SK-N-SH (cell line): ENCODE data around the gene GPR157. TPM values are rescaled to one million over a fixed set of nuclear protein-coding genes. Genes with fewer than 3 reads are reported as not detected.

Experiments used
- CTCF ChIA-PET: fragments of 300-600, 350-600 bp; formaldehyde crosslinking; extraction: SDS; loops from one replicate; lab custom pipeline; 2021; lab: Yijun Ruan, JAX
- POLR2A ChIA-PET: fragments of 350-600 bp; sonication (Branson Sonifier 250); formaldehyde crosslinking; extraction: SDS; loops from one replicate; lab custom pipeline; 2020; ENCODE audit warnings: antibody characterized with exemption, inconsistent platforms; lab: Yijun Ruan, JAX
- DNase-seq: peaks from one replicate; pipeline ENCODE4 v3.0.0; 2012
- H2AFZ ChIP-seq: fragments of 200-600 bp; sonication (generic); 2 replicates; pipeline ENCODE4 v1.8.1; 2016; ENCODE audit warnings: antibody characterized with exemption, mild to moderate bottlenecking, low read depth
- H3F3A ChIP-seq: fragments of 200-600 bp; sonication (generic); replicated peaks from 2 replicates; pipeline ENCODE3; 2016; ENCODE audit warnings: antibody characterized with exemption, mild to moderate bottlenecking; ENCODE audit not compliant: insufficient read depth
- H3K27ac ChIP-seq, 2 experiments: fragments of 200-500 bp in 1 of 2; fragments of 200-600 bp in 1 of 2; sonication (Bioruptor generic) in 1 of 2; sonication (generic), shearing (Covaris generic) in 1 of 2; 2 replicates each; pipeline versions ENCODE4 v1.5.1 to v1.6.1; 2014 to 2016; ENCODE audit warnings: low read depth in 2 of 2, inconsistent platforms in 1 of 2, low read length in 1 of 2, mild to moderate bottlenecking in 1 of 2, mixed read lengths in 1 of 2
- H3K27me3 ChIP-seq: fragments of 200-600 bp; sonication (generic), shearing (Covaris generic); 2 replicates; pipeline ENCODE4 v1.6.1; 2016; ENCODE audit warnings: mixed run types; ENCODE audit not compliant: insufficient read depth
- H3K36me3 ChIP-seq, 2 experiments: fragments of 200-500 bp in 1 of 2; fragments of 200-600 bp in 1 of 2; sonication (Bioruptor generic) in 1 of 2; sonication (generic) in 1 of 2; replicated peaks in 1 of 2; 2 replicates each; pipeline versions ENCODE3 to v1.5.1; 2014 to 2016; ENCODE audit warnings: low read length in 1 of 2, mild to moderate bottlenecking in 1 of 2; ENCODE audit not compliant: insufficient read depth in 2 of 2, control insufficient read depth in 1 of 2
- H3K4me1 ChIP-seq, 2 experiments: fragments of 200-500 bp in 1 of 2; fragments of 200-600 bp in 1 of 2; sonication (Bioruptor generic) in 1 of 2; sonication (generic), shearing (Covaris generic) in 1 of 2; 2 replicates each; pipeline versions ENCODE4 v1.5.1 to v1.6.1; 2014 to 2016; ENCODE audit warnings: low read depth in 1 of 2, low read length in 1 of 2, mixed run types in 1 of 2; ENCODE audit not compliant: insufficient read depth in 2 of 2, control insufficient read depth in 1 of 2
- H3K4me2 ChIP-seq: fragments of 200-600 bp; sonication (generic), shearing (Covaris generic); 2 replicates; pipeline ENCODE4 v1.6.1; 2017; ENCODE audit warnings: mixed run types
- H3K4me3 ChIP-seq, 2 experiments: fragments of 200-500 bp in 1 of 2; fragments of 200-600 bp in 1 of 2; sonication (Bioruptor generic) in 1 of 2; sonication (generic), shearing (Covaris generic) in 1 of 2; 2 replicates each; pipeline versions ENCODE4 v1.5.1 to v1.8.1; 2014 to 2016; ENCODE audit warnings: low read depth in 2 of 2, inconsistent platforms in 1 of 2, low read length in 1 of 2, mild to moderate bottlenecking in 1 of 2, mixed read lengths in 1 of 2, moderate library complexity in 1 of 2
- H3K79me2 ChIP-seq: fragments of 200-600 bp; sonication (generic); 2 replicates; pipeline ENCODE4 v1.8.1; 2017; ENCODE audit warnings: mild to moderate bottlenecking; ENCODE audit not compliant: insufficient read depth
- H3K9ac ChIP-seq: fragments of 200-600 bp; sonication (generic); 2 replicates; pipeline ENCODE4 v1.6.1; 2017; ENCODE audit warnings: mixed run types
- H3K9me2 ChIP-seq: fragments of 200-600 bp; sonication (generic); 2 replicates; pipeline ENCODE4 v1.6.1; 2017; ENCODE audit warnings: mixed run types
- H3K9me3 ChIP-seq: fragments of 200-600 bp; sonication (generic); 2 replicates; pipeline ENCODE4 v1.6.1; 2017; ENCODE audit warnings: mixed run types, mild to moderate bottlenecking, moderate library complexity
- H4K20me1 ChIP-seq: fragments of 200-600 bp; sonication (generic); 2 replicates; pipeline ENCODE4 v1.6.1; 2017; ENCODE audit warnings: mild to moderate bottlenecking, mixed run types; ENCODE audit not compliant: insufficient read depth
- CHD2 ChIP-seq: fragments of 150-350 bp; IDR thresholded peaks from 2 replicates; pipeline ENCODE4 v1.6.1; 2018; ENCODE audit warnings: low read length; ENCODE audit not compliant: partially characterized antibody
- ELF1 ChIP-seq: IDR thresholded peaks from 2 replicates; pipeline ENCODE4 v1.4.0; 2012
- FOXJ3 ChIP-seq: sonication (generic); formaldehyde crosslinking; IDR thresholded peaks from 2 replicates; pipeline ENCODE4 v1.5.1; 2020; ENCODE audit warnings: mild to moderate bottlenecking, missing genetic modification reagents
- GATA2 ChIP-seq: sonication (generic); formaldehyde crosslinking; IDR thresholded peaks from 2 replicates; pipeline ENCODE4 v1.5.0; 2020; ENCODE audit warnings: mild to moderate bottlenecking, missing genetic modification reagents
- NFIC ChIP-seq: IDR thresholded peaks from 2 replicates; pipeline ENCODE4 v1.4.0; 2012; ENCODE audit warnings: borderline replicate concordance
- NRF1 ChIP-seq: IDR thresholded peaks from 2 replicates; pipeline ENCODE4 v1.6.1; 2012; ENCODE audit warnings: low read depth, mild to moderate bottlenecking, low read length
- POLR2AphosphoS5 ChIP-seq: IDR thresholded peaks from 2 replicates; pipeline ENCODE4 v1.6.1; 2012; ENCODE audit warnings: low read depth, low read length
- RFX5 ChIP-seq: IDR thresholded peaks from 2 replicates; pipeline ENCODE4 v1.6.1; 2012; ENCODE audit warnings: mild to moderate bottlenecking, improper control_type of control experiment, low read length
- SMC3 ChIP-seq: IDR thresholded peaks from 2 replicates; pipeline ENCODE4 v1.6.1; 2012; ENCODE audit warnings: low read depth, low read length, improper control_type of control experiment
- YY1 ChIP-seq: IDR thresholded peaks from 2 replicates; pipeline ENCODE4 v1.4.0; 2012; ENCODE audit warnings: low read depth, mild to moderate bottlenecking
- WGBS: methylation state at CpG from one replicate; pipeline ENCODE4 v1.1.6; 2017; ENCODE audit warnings: low lambda C conversion rate; 5-methylcytosine and 5-hydroxymethylcytosine counted together
- polyA plus RNA-seq, 3 experiments: library from polyadenylated mRNA; depleted of rRNA; stranded (reverse); fragments of >200 nt; gene quantifications; 2 replicates each; pipeline ENCODE4 v1.2.3, GENCODE V29; 2012
- TF ChIP-seq, protein P1 (sequence below): IDR thresholded peaks from 2 replicates; pipeline ENCODE4; 2012
- TF ChIP-seq, protein P2 (sequence below): IDR thresholded peaks from 2 replicates; pipeline ENCODE4 v1.4.0; 2012; ENCODE audit warnings: low read depth, borderline replicate concordance
- TF ChIP-seq, protein P3 (sequence below): fragments of 200-600 bp; sonication (generic); IDR thresholded peaks from 2 replicates; pipeline ENCODE4 v1.6.1; 2017; ENCODE audit warnings: antibody characterized with exemption, mild to moderate bottlenecking, moderate library complexity
- TF ChIP-seq, protein P4 (sequence below): fragments of 150-350 bp; IDR thresholded peaks from 2 replicates; pipeline ENCODE4 v1.6.1; 2016; ENCODE audit warnings: mild to moderate bottlenecking, low read depth, low read length
- TF ChIP-seq, protein P5 (sequence below): IDR thresholded peaks from 2 replicates; pipeline ENCODE4 v1.4.0; 2012; ENCODE audit warnings: low read depth
- TF ChIP-seq, protein P6 (sequence below): IDR thresholded peaks from 2 replicates; pipeline ENCODE4 v1.6.1; 2012; ENCODE audit warnings: mild to moderate bottlenecking, low read depth, low read length, moderate library complexity

The GPR157 gene
- polyA plus RNA-seq, 1 of the 3 experiments (the other 2 are of a cell fraction), result 1.8 TPM

DNA sequence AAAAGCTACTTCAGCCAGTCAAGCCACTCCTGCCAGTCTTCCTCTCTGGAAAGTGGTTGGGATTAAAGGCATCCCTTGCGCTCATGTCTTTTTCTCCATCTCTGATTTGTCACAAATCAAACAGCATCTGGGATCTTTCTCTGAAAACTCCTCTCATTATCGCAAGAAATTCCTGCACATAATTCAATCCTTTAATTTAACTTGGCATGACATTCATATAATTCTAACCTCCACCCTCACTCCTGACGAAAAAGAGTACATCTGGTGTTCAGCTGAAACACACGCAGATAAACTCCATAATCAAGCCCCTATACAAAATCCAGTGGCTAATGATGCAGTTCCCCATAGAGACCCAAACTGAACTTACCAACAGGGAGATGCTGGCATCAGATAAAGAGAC, 40.1 kb downstream of the GPR157 start:
- ChIA-PET POLR2A (no interaction called here), CTCF (interaction anchor here (0.6 kb wide), 1 partner anchor 220 kb away, joined by 3 read pairs; no protein-coding TSS in a partner anchor)

More for the DNA sequence above, 40.1 kb downstream of the GPR157 start:
- WGBS, result 40% methylated on average over 4 of the region's 4 CpGs
- Histone ChIP-seq H3K79me2 (no peaks in the 10 kb centered on the region), H3K9me2 (no peaks in the 10 kb centered on the region), H3K36me3 (no peaks in the 10 kb centered on the region), H2AFZ (no peak overlapping the region), H3K9me3 (no peaks in the 10 kb centered on the region), H3K27me3 (no peaks in the 10 kb centered on the region; the same call in 1 of the 2 replicates), H3K4me2 (no peak overlapping the region), H4K20me1 (no peaks in the 10 kb centered on the region), H3K4me3 (no peak overlapping the region), H3F3A (no peaks in the 10 kb centered on the region), H3K4me1 (peaks cover 0 to 7% of the 10 kb centered on the region in 2 experiments; a peak in 1 of 4 replicates), H3K27ac (no peak overlapping the region), H3K9ac (no peak overlapping the region)
- TF ChIP-seq, protein P1, sequence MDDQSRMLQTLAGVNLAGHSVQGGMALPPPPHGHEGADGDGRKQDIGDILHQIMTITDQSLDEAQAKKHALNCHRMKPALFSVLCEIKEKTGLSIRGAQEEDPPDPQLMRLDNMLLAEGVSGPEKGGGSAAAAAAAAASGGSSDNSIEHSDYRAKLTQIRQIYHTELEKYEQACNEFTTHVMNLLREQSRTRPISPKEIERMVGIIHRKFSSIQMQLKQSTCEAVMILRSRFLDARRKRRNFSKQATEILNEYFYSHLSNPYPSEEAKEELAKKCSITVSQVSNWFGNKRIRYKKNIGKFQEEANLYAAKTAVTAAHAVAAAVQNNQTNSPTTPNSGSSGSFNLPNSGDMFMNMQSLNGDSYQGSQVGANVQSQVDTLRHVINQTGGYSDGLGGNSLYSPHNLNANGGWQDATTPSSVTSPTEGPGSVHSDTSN, result no peak
- TF ChIP-seq, protein P2, sequence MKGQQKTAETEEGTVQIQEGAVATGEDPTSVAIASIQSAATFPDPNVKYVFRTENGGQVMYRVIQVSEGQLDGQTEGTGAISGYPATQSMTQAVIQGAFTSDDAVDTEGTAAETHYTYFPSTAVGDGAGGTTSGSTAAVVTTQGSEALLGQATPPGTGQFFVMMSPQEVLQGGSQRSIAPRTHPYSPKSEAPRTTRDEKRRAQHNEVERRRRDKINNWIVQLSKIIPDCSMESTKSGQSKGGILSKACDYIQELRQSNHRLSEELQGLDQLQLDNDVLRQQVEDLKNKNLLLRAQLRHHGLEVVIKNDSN, result no peak
- TF ChIP-seq, protein P3, sequence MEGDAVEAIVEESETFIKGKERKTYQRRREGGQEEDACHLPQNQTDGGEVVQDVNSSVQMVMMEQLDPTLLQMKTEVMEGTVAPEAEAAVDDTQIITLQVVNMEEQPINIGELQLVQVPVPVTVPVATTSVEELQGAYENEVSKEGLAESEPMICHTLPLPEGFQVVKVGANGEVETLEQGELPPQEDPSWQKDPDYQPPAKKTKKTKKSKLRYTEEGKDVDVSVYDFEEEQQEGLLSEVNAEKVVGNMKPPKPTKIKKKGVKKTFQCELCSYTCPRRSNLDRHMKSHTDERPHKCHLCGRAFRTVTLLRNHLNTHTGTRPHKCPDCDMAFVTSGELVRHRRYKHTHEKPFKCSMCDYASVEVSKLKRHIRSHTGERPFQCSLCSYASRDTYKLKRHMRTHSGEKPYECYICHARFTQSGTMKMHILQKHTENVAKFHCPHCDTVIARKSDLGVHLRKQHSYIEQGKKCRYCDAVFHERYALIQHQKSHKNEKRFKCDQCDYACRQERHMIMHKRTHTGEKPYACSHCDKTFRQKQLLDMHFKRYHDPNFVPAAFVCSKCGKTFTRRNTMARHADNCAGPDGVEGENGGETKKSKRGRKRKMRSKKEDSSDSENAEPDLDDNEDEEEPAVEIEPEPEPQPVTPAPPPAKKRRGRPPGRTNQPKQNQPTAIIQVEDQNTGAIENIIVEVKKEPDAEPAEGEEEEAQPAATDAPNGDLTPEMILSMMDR, result no peak
- TF ChIP-seq CHD2 (no peak), RFX5 (no peak), ELF1 (no peak), FOXJ3 (CRISPR knock-in tag) (no peak), NRF1 (no peak), POLR2AphosphoS5 (no peak), SMC3 (no peak), YY1 (no peak), NFIC (no peak), GATA2 (no peak)
- TF ChIP-seq, protein P4, sequence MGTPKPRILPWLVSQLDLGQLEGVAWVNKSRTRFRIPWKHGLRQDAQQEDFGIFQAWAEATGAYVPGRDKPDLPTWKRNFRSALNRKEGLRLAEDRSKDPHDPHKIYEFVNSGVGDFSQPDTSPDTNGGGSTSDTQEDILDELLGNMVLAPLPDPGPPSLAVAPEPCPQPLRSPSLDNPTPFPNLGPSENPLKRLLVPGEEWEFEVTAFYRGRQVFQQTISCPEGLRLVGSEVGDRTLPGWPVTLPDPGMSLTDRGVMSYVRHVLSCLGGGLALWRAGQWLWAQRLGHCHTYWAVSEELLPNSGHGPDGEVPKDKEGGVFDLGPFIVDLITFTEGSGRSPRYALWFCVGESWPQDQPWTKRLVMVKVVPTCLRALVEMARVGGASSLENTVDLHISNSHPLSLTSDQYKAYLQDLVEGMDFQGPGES, result no peak
- TF ChIP-seq, protein P5, sequence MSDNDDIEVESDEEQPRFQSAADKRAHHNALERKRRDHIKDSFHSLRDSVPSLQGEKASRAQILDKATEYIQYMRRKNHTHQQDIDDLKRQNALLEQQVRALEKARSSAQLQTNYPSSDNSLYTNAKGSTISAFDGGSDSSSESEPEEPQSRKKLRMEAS, result no peak
- TF ChIP-seq, protein P6, sequence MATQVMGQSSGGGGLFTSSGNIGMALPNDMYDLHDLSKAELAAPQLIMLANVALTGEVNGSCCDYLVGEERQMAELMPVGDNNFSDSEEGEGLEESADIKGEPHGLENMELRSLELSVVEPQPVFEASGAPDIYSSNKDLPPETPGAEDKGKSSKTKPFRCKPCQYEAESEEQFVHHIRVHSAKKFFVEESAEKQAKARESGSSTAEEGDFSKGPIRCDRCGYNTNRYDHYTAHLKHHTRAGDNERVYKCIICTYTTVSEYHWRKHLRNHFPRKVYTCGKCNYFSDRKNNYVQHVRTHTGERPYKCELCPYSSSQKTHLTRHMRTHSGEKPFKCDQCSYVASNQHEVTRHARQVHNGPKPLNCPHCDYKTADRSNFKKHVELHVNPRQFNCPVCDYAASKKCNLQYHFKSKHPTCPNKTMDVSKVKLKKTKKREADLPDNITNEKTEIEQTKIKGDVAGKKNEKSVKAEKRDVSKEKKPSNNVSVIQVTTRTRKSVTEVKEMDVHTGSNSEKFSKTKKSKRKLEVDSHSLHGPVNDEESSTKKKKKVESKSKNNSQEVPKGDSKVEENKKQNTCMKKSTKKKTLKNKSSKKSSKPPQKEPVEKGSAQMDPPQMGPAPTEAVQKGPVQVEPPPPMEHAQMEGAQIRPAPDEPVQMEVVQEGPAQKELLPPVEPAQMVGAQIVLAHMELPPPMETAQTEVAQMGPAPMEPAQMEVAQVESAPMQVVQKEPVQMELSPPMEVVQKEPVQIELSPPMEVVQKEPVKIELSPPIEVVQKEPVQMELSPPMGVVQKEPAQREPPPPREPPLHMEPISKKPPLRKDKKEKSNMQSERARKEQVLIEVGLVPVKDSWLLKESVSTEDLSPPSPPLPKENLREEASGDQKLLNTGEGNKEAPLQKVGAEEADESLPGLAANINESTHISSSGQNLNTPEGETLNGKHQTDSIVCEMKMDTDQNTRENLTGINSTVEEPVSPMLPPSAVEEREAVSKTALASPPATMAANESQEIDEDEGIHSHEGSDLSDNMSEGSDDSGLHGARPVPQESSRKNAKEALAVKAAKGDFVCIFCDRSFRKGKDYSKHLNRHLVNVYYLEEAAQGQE, result no peak
- DNase-seq, result no peak
